GM21381 (cell line): ENCODE results near the gene MDM1.

Experiments
- ATAC-seq: cut with Tn5 transposase; IDR thresholded peaks from one replicate; pipeline ENCODE4 v1.9.1; 2021; ENCODE audit warnings: mild to moderate bottlenecking, moderate library complexity; ENCODE audit not compliant: unreplicated experiment

MDM1 gene

DNA sequence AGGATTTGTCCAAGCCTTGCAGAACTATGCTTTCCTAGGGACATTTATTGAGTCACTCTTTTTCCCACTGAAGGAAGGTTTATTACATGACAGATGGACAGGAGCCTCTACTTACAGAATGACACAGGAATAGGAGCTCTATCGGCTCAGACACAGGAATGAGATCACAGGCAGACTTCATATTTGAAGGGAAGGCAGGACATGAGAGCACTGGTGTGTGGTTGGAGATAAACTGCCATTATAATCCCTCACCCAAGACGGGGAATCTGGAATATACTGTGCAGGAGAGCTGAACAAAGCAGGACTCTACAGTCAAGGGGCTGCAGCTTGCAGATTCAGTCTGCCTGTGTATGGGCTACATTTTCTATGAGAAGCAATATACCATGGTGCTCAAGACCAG, 51.9 kb downstream of the MDM1 start:
- no peak for ATAC-seq

DNA sequence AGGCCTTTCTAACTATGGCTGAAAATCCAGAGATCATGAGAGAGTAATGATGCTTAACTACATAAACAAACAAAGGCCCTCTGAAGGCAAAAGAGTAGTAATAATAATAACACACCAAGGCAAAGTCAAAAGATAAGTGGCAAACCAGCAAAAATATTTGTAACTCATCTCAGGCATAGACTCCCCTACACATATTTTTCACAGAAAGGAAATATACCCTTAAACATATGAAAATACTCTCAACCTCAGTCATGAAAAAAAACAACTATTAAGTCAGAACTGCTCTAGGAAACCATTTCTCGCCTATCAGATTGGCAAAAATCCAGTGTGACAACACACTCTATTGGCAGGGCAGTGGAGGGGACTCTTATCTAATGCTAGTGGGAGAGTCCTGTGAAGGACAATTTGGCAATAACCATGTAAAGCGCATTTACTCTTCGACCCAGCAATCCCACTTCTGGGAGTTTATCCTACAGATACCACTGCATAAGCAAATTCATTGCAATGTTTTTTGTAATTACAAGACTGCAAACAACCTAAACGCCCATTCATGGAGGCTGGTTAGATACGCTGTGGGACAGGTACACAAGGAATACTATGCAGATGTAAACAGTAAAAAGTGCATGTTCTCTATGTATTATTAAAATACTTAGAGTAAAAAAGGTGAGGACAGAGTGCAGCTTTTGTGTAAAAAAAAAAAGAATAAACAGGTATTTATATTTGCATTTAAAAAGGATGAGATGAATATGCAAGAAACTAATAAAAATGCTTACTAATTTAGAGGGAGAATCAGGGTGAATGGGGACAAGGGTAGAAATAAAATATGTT, 52.7 kb downstream of the MDM1 start:
- ATAC-seq: no peak

DNA sequence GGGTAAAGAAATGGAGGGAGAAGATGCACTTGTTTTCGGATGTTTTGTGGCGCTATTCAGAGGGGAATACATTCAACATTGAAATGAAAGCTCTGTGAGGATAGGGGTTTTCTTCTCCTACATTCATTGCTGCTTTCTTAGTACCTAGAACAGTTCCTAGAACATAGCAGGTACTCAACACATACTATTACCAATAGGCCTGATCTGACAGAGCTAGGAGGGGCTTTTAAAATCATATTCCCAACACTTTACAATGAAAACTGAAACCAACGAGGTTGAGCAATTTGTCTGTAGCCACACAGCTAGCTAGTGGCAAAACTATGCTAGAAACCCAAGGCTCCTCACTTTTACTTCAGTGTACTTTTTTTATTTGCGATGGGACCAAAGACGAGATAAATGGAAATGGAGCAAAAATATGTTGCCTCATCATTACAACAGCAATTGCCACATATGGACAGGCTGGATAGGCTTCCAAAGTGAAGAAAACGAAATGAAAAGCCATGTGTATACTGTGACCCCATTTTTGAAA, 55.7 kb downstream of the MDM1 start:
- no peak for ATAC-seq

DNA sequence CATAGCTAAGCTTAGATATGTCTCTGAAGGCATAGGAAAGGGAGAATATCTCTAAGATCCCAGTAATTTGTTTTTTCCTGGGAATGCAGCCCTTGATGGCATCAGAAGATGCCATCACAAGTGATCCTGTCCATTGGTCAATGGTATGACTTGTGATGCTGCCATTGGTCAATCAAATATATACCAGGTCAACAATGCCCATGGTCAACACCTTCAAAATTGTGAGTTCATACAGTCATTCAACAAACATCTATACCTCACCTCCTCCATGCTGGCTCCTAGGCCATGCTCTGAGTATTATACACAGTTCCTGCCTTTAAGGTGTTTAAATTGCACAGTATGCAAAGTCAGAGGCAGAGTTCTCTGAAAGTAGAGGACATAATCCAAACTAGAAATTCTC, 59.4 kb downstream of the MDM1 start:
- ATAC-seq: no peak

GRCh38 chr12:68271346-68271745, 60.8 kb downstream of the MDM1 start:
- no peak for ATAC-seq

DNA sequence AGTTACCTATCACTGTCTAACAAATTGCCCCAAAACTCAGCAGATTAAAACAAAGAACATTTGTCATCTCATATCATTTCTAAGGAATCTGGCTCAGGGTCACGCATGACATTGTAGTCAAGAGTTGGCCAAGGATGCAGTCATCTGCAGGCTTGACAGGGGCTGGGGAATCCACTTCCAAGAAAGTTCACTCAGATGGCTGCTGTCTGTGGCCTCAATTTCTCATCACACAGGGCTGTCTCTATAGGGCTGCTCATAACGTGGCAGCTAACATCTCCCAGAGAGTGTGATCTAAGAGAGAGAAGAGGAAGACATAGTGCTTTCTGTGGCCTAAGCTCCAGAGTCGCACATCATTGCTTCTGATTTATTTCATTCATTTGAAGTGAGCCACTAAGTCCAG, 61.8 kb downstream of the MDM1 start:
- no peak for ATAC-seq

DNA sequence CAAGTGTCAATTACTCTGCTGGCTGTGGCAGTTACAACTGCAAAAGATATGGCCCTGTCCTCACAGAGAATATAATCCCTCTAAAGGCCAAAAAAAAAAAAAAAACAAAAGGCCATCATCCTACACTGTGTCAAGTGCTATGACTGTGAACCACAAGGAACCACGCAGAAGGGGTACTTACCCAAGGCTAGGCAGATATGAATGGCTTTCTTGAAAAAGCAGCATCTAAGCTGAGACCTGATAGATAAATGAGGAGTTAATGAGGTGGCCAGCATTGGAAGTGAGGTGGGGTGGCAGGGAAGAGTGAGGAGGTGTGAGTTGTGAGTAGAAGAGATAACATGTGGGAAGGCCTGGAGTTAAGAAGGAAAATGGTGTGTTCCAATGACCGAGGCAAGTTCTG, 62.4 kb downstream of the MDM1 start:
- no peak for ATAC-seq

DNA sequence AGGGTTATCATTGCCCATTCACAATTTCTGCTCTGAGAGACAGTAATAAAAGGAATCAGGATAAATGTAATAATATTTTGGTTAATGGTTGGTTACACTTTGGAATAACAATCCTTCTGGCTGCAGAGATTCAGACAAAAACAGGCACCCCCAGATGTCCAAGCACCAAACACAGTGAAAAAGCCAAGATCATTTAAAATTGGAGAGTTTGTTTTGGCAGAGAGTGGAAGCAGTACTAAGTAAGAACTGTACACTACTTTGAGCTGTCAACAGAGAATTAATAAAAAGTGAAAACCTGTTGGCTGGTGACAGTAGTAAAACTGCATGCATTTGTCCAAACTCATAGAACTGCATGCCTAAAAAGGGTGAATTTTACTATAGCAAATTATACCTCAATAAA, 63.2 kb downstream of the MDM1 start:
- no peak for ATAC-seq

GRCh38 chr12:68267892-68268396, 64.2 kb downstream of the MDM1 start:
- no peak for ATAC-seq

DNA sequence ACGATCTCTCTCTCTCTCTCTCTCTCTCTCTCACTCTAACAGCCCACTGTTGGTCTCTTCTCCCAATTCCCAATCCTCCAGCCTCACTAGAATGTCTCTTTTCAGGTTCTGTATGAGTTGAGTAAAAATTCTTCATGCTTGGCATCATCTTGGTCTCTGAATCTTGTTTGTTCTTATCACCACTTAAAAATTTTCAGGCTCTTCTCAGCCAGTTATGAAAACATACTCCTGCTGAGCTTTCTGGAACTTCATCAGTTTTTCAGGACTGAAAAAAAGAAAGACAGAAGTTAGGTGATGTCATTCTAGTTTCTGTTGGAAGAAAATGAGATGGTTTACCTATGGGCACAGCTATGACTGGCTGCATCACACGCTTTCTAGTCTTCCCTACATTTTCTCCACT, 67.3 kb downstream of the MDM1 start:
- ATAC-seq: no peak

DNA sequence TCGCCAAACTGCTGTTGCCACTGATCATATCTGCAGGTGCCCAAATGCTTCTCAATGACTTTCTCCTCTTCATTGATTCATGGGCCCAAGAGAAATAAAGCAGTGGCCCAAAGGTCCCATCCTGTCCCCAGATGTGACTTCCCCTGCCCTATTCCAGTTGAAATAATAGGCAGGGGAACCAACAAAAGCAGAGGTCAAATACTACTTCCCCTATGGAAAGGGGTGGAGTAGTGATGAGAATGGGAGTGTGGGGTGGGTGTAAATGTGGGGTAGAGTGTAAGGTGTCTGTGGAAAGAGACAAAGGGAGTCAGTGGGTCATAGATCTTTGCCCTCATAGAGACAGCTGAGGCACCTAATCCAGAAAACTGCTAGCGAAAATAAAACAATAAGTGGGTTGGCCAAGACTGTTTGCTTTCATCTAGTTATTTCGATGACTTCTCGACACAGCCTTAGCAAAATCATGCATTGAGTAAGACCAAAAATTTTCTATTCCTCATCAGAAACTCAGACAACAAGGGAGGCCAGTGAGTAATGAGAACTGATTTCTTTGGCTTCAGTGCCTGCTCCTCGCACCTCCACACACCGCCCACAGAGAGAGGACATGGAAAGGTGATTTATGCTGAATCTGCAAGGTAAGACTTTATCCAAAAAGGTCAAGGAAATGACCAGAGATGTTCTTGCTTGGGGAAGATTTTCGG, 67.9 kb downstream of the MDM1 start:
- ATAC-seq: no peak

- no peak for ATAC-seq
These were observed 68.8 kb downstream of the MDM1 start for GRCh38 chr12:68263366-68263765.

DNA sequence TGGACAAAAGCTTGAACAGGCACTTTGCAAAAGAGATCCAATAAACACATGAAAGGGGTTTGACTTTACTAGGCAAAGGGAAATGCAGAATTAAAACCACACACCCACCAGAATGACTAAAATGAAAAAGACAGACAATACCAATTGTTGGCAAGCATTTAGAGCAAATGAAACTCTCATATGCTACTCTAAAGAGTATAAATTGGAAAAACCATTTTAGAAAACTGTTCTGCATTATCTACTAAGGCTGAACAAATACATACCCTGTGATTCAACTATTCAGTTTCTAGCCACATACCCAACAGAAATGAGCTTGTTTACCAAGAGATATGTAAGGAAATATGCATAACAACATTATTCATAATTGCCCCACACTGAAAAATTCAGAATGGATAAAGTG, 70.3 kb downstream of the MDM1 start:
- no peak for ATAC-seq

DNA sequence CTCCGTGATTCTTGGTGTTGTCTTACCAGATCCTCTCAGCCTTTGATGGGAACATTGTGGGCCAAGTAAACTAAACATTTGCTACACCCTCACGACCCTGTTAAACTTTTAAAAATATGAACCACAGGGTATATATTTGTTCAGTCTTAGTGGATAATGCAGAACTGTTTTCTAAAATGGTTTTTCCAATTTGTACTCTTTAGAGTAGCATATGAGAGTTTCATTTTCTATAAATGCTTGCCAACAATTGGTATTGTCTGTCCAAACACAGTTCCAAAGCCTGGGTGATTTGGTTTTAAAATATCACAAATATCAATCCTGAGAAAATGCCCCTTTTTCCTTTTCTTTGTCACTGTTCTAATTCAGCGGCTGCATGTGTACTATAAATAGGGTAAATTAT, 72.0 kb downstream of the MDM1 start:
- no peak for ATAC-seq

GRCh38 chr12:68259318-68259940, 72.7 kb downstream of the MDM1 start:
- ATAC-seq: no peak

- ATAC-seq: no peak
These were observed 78.7 kb downstream of the MDM1 start, which contains the start of gene IL22 for GRCh38 chr12:68253504-68253903. TSS of gene IL22 (minus strand) at chr12:68253604. CDS start at chr12:68253448, 156 bp downstream.

DNA sequence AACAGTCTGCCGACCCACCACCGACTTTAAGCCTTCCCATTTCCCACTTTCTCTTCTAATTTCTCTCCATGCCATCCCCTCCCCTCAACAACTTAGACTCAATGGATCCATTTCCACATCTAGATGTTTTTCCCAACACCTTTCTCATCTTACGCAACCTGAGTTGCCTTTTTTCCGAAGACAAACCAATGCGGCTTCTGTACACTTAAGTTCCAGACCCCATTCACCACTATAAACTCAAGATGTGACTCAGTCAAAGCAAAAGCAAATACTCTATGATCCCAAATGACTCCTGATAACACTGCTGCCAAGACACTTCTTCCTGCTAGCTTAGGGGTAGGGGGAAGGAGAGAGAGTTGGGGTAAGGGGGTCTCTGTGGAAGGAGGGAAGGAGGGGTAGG, 80.1 kb downstream of the MDM1 start:
- ATAC-seq: no peak

DNA sequence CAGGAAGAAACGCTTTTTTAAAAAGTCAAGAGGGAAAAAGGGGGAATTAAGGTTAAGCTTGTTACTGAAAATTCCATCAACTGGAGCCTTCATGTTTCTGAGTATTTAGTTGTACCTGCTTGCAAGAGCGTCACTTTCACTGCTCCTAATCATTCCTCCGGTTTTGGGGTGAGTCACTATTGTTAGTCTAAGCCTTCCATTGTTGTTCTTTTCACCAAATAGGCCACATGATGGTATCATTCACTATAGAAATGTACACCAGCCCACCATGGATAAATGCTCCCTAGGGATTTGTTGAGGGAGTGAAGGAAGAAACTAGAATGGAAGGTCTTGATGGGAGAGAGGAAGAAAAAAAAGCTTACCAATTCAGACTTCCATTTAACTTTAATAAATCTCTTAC, 81.7 kb downstream of the MDM1 start:
- no peak for ATAC-seq

DNA sequence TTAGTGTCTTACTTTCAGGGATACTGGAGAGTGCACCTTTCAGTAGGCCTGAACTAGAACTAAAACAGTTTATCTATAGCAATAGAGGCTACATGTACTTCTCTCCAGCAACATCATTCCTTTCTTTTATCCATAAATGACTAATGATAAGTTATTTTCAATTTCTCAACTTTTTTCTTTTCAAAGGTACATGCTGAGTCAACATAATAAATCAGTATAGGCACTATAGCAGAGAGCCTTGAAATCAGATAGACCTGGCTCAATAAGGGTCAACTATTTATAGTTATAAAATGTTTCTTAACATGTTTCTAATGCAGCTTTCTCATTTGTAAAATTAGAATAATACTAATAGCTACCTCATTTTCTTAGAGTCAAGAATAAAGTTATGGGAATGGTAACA, 84.4 kb downstream of the MDM1 start:
- no peak for ATAC-seq

- no peak for ATAC-seq
These were observed 85.8 kb downstream of the MDM1 start for GRCh38 chr12:68246350-68246749.

GRCh38 chr12:68245180-68246021, 86.8 kb downstream of the MDM1 start:
- ATAC-seq: no peak
